ENCODE data around the gene NACC2.

GRCh38 chr9:135986605-135987004 lies 108.5 kb downstream of the NACC2 start:
- no peak for TF ChIP-seq YY1 (IDR thresholded peaks at IDR 0.05; ENCODE audit: low read depth, low read length)
- TF ChIP-seq CREB1 (IDR thresholded peaks at IDR 0.05), result no peak
- TF ChIP-seq EZH2 (IDR thresholded peaks at IDR 0.05; ENCODE audit: low read depth, low read length, severe bottlenecking), result no peak
- TF ChIP-seq, protein P1, sequence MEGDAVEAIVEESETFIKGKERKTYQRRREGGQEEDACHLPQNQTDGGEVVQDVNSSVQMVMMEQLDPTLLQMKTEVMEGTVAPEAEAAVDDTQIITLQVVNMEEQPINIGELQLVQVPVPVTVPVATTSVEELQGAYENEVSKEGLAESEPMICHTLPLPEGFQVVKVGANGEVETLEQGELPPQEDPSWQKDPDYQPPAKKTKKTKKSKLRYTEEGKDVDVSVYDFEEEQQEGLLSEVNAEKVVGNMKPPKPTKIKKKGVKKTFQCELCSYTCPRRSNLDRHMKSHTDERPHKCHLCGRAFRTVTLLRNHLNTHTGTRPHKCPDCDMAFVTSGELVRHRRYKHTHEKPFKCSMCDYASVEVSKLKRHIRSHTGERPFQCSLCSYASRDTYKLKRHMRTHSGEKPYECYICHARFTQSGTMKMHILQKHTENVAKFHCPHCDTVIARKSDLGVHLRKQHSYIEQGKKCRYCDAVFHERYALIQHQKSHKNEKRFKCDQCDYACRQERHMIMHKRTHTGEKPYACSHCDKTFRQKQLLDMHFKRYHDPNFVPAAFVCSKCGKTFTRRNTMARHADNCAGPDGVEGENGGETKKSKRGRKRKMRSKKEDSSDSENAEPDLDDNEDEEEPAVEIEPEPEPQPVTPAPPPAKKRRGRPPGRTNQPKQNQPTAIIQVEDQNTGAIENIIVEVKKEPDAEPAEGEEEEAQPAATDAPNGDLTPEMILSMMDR (IDR thresholded peaks at IDR 0.05; ENCODE audit: control extremely low read depth in 1 of 3, insufficient read depth in 1 of 3, low read depth in 1 of 3, low read length in 3 of 3), result no peak
- TF ChIP-seq ZNF274 (IDR thresholded peaks at IDR 0.05; ENCODE audit: borderline replicate concordance, extremely low read depth, low read length), result no peak
- TF ChIP-seq SP1 (IDR thresholded peaks at IDR 0.05; ENCODE audit: low read depth, low read length), result no peak
- TF ChIP-seq FOSL1 (IDR thresholded peaks at IDR 0.05; ENCODE audit: insufficient read depth, low read depth, low read length), result no peak
